Ecto neural progenitor cell (in vitro differentiated cells): Measurements from ENCODE around the gene LTBP4.
"Not testable (repeated sequence)": the region's sequence is repeated elsewhere in the genome, so short reads cannot be mapped to it uniquely, and the experiment has no call there.

Experiments used
- DNase-seq: peaks from one replicate; pipeline ENCODE4 v3.0.0-alpha.2; 2018; ENCODE audit warnings: low spot score

LTBP4 gene

DNA sequence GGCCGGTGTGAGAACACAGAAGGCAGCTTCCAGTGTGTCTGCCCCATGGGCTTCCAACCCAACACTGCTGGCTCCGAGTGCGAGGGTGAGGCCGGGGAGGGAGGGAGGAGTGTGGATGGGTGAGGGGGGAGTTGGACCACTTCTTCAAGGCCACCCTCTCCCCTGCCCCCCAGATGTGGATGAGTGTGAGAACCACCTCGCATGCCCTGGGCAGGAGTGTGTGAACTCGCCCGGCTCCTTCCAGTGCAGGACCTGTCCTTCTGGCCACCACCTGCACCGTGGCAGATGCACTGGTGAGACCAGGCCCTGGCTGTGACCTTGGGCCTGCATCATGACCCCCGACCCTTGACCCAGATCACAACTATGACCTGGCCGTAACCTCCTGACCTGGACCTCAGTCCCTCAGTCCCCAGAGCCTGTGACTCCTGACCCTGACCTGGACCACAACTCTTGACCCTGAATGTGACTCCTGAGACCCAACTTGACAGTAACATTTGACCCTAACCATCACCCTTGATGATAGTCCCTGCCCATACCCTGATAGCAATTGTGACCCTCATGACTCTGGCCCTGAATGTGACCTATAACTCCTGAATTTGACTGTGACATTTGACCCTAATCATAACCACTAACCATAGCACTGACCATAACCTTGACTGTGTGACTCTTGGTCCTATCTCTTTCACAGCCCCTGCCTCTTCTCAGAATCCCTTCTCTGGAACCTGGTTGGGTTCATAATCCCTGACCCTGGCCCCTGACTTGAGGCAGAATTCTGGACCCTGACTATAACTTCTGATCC is 10.9 kb downstream of the LTBP4 start:
- peak; percentile 47 for DNase-seq

DNA sequence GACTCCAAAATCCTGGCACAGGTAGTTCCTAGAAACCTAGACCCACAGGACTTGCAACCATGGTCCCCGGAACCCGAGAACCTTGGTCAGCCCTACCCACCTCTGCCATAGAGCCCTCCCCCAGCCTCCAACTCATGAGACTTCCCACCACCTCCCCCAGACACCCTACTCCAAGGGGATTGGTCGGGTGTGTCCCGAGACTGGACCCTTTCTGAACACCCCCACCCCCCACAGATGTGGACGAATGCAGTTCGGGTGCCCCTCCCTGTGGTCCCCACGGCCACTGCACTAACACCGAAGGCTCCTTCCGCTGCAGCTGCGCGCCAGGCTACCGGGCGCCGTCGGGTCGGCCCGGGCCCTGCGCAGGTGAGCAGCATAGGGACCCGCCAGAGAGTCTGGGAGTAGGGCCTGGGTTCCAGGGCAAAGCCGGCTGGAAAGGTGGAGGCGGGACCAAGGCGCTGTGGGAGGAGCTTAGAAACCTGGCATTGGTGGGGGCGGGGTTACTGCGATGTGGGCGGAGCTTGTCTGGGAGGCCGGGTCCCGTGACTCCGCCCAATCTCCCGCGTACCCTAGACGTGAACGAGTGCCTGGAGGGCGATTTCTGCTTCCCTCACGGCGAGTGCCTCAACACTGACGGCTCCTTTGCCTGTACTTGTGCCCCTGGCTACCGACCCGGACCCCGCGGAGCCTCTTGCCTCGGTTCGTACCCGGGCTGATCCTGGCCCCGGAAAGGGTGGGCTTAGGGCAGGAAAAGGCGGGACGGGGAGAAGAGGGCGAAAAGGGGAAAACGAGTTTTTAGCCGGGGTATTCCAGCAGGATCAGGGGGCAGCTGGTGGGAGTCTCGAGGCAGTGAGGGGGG is 11.9 kb downstream of the LTBP4 start:
- peak; percentile 91 for DNase-seq

DNA sequence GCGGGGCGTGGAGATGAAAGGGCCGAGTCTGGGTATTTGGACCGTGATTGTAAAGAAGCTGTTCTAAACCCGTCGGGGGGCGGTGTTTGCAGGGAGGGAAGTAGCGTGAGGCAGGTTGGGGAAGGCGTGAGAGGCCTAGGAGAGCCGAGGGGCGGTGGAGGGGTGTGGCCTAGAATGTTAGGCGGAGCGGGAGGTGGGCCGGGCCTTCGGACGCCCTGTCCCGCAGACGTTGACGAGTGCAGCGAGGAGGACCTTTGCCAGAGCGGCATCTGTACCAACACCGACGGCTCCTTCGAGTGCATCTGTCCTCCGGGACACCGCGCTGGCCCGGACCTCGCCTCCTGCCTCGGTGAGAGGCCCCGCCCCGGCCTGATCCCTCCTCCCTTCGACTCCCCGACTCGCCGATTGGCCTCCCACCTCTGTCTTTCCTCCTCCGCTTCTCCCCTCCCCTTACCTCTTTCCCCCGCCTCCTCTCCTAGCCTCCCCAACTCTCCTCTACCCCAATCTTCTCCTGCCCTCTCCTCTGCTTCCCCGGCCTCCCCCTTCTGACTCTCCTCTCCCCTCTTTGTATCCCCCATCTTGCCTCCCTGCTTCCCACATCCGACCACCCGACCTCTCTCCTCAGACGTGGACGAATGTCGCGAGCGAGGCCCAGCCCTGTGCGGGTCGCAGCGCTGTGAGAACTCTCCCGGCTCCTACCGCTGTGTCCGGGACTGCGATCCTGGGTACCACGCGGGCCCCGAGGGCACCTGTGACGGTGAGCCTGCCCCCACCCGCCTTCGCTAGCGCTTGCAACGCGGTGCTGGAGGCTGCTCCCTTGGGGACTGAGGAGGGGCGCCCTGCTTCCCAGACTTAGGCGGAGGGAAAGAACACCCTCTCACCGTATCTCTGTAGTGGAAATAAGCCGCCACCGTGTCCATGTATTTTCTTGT is 12.8 kb downstream of the LTBP4 start:
- peak; percentile 87 for DNase-seq

DNA sequence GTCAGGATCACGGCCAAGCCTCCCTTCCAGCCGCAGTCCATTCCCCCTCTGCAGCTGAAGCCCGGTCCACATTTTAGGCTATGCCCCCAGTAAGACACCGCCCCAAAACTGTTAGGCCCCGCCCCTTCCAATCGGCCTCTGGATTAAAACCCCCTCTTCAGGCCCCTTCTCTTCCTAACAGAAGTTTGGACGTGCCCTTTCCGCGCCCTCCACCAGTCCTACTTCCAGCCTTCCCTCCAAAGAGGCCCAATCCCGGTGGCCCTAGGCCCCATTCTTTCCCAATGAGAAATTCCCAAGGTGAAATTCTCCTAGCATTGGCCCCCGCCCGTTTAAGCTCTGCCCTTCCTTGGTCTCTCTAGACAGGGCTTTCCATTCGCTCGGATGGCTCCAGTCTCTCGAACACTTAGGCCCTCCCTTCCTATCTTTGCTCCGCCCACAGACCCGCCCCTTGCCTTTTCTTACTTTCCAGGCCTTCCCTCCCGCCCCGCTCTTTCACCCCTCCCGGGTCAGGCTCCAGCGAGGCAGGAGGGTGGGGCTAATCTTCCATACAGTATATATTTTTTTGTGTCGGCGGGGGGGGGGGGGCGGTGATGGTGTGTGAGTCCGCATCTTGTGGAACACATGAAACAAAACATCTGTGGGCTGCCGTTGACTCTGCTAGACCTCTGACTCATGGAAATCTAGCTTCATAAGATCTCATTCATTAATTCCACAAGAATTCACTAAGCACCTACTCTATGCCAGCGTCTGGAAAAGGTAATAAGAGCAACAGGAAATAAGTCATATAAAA is 13.6 kb downstream of the LTBP4 start:
- DNase-seq: peak; percentile 86

DNA sequence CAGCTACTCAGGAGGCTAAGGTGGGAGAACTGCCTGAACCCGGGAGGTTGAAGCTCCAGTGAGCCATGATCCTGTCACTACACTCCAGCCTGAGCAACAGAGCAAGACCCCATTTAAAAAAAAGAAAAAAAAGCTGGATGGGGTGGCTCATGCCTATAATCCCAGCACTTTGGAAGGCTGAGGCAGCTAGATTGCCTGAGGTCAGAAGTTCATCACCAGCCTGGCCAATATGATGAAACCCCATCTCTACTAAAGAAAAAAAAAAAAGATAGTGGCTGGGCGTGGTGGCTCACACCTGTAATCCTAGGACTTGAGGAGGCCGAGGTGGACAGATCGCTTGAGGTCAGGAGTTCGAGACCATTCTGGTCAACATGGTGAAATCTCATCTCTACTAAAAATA is 15.0 kb downstream of the LTBP4 start:
- DNase-seq: no peak

DNA sequence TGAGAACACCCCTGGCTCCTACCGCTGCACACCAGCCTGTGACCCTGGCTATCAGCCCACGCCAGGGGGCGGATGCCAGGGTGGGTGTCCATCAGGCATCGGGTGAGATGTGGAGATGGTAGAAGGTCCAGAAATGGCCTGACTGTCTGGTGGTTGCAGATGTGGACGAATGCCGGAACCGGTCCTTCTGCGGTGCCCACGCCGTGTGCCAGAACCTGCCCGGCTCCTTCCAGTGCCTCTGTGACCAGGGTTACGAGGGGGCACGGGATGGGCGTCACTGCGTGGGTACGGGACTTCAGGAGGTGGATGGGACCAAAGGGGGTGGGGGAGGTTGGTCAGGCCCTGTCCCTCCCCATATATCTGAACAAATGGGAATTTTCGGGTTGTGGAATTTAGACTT is 15.8 kb downstream of the LTBP4 start:
- no peak for DNase-seq

DNA sequence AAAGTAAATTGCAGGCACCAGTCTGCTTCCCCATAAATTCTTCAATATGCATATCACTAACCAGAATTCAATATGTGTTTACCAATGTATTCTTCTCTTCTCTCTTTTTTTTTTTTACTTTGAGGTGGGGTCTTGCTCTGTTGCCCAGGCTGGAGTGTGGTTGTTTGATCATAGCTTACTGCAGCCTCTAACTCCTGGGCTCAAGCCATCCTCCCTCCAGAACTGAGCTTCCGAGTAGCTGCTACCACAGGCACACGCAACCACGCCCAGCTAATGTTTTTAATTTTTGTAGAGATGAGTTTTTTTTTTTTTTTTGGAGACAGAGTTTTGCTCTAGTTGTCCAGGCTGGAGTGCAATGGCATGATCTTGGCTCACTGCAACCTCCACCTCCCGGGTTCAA is 16.8 kb downstream of the LTBP4 start:
- no peak for DNase-seq

DNA sequence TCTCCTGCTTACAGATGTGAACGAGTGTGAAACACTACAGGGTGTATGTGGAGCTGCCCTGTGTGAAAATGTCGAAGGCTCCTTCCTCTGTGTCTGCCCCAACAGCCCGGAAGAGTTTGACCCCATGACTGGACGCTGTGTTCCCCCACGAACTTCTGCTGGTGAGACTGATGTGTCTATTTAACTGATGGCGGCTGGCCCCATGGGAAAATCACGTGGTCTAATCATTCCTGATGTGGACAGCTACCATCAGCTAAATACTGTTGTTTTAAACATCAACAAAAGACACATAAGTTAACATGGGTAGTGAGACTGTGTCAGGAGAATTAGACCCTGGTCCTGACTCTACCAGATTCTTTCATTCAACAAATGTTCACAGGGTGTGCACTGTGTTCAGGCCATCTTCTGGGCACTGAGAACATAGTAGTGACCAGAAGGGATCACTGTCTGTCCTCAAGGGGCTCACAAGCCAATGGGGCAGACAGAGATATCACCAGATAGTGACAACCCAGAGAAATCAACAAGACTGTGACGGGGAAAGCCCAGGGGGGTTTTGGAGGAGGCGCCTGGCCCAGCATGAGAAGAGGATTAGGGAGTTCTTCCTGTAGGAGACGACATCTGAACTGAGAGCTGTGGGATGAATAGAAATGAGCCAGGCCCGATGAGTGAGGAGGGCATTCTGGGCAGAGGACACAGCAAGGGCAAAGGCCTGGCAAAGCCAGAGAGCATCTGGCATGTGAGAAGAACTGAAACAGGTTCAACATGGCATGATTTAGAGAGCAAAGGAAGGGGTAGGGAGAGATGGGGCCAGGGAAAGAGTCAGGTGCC is 18.4 kb downstream of the LTBP4 start:
- DNase-seq: no peak

DNA sequence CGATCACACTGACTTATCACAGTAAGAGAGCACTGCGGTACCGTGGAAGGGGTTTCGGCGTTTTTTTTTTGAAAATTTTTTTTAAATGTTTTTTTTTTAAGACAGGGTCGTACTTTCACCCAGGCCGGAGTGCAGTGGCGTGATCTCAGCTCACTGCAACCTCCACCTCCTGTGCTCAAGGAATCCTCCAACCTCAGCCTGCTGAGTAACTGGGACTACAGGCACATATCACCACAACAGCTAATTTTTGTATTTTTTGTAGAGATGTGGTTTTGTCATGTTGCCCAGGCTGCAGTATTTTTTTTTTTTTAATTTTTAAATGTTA is 19.0 kb downstream of the LTBP4 start:
- DNase-seq: no peak

DNA sequence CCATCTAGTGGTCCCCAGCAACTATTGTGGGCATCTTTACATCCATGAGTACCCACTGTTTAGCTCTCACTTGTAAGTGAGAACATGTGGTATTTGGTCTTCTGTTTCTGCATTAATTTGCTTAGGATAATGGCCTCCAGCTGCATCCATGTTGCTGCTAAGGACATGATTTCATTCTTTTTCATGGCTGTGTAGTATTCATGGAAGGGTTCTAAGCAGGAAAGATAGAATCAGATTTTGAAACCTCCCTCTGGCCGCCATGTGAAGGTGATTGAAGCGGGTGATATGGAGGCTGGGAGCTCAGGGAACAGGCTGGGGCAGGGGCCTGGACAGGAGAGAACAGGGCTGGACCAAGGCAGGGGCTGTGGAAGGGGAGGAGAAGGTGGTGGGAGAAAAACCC is 20.1 kb downstream of the LTBP4 start:
- no peak for DNase-seq

DNA sequence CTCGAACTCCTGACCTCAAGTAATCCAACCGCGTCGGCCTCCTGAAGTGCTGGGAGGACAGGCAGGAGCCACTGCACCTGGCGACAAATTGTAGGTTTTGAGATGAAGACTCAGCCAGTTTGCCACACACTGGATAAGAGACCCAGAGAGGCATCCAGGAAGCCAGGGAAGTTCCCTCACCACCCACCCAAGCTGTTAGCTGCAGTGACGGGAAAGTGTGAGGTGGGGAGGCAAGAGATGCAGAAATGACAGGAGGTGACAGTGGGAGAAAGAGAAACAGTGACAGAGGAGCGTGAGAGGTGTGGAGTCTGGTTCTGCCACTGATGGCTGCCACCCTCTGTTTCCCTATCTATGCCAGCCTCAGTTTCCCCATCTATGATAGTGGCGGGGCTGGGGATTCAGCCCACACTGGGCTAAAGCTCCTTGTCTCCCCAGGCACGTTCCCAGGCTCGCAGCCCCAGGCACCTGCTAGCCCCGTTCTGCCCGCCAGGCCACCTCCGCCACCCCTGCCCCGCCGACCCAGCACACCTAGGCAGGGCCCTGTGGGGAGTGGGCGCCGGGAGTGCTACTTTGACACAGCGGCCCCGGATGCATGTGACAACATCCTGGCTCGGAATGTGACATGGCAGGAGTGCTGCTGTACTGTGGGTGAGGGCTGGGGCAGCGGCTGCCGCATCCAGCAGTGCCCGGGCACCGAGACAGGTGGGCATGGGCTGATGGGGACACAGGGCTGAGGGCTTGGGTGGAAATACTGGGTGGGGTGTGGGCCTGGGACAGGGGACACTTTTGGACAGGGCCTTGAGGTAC is 21.0 kb downstream of the LTBP4 start:
- DNase-seq: no peak

DNA sequence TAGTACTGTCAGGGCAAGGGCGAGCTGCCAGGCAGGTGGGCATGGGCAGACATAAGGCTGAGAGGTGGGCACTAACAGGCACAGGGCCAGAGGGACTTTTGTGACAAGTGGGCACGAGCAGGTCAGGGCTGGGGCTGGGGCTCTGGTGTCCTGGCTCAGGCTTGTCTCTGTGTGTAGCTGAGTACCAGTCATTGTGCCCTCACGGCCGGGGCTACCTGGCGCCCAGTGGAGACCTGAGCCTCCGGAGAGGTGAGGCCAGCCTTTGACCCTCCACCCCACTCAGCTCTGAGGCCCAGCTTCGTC is 21.6 kb downstream of the LTBP4 start:
- no peak for DNase-seq

DNA sequence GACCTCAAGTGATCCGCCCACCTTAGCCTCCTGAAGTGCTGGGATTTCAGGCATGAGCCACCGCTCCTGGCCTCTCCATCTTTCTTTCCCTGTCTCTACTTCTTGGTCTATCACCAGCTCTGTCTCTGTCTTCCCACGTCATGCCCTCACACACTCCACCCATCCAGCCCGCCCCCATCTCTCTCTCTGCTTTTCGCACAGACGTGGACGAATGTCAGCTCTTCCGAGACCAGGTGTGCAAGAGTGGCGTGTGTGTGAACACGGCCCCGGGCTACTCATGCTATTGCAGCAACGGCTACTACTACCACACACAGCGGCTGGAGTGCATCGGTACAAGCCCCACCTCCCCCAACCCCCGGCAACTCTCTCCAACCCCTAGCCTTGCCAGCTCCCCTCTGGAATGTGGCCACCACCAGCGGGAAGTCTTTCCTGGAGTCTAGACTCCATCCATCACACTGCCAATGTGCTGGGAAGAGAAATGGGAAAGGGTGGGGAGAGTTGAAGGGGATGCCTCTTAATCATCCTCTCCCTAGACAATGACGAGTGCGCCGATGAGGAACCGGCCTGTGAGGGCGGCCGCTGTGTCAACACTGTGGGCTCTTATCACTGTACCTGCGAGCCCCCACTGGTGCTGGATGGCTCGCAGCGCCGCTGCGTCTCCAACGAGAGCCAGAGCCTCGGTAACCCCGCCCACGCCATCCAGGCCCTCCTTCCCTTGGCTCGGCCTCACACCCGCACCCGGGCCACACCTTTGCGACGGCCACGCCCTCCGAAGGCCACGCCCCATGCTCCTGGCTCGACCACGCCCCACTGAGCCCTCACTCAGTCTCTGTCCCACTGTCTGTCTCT is 22.5 kb downstream of the LTBP4 start:
- DNase-seq: peak; percentile 90

DNA sequence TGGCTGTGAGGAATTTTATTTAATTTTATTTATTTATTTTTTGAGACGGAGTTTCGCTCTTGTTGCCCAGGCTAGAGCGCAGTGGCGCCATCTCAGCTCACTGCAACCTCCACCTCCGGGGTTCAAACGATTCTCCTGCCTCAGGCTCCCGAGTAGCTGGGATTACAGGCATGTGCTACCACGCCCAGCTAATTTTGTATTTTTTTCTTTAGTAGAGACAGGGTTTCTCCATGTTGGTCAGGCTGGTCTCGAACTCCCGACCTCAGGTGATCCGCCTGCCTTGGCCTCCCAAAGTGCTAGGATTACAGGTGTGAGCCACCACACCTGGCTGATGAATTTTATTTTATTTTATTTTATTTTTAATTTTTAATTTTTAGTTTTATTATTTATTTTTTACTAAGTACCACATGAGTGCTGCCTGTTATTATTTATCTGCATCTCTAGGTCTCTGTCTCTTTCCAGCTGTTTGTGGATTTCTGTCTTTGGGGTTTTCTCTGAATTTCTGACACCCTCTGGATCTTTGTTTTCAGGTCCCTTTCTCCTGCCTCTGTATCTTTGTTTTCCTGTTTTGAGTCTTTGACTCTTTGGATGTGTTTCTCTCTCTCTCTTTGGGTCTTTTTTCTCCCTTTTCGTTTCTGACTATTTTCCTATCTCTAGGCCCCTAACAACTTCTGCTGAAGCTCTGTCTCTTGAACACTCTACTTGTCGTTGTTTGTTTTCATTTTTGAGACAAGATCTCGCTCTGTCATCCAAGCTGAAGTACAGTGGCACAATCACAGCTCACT is 23.4 kb downstream of the LTBP4 start:
- DNase-seq: not testable (repeated sequence)

DNA sequence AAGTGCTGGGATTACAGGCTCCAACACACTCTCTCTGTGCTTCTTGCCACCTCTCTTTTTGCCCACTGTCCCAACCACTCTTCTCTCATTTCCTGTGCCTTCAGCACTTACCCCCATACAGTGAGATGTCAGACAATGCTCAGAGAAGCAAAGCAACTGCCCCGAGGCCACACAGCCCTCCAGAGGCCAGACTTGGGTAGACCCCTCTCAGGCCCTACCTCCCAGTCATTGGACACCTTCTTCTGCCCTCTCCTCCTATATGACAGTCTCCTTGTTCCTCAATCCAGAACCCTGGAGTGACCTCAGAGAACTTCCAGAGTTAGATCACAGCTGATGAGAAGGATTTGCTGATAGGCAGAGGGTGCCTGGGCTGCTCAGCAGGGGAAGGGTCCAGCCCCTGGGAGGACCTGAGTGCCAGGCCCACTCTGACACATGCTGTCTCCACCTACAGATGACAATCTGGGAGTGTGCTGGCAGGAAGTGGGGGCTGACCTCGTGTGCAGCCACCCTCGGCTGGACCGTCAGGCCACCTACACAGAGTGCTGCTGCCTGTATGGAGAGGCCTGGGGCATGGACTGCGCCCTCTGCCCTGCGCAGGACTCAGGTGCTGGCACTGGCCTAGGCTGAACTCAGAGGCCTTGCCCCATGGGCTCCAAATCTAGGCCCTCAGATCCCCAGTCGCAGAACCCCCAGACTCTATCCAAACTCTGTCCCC is 24.4 kb downstream of the LTBP4 start:
- no peak for DNase-seq

DNA sequence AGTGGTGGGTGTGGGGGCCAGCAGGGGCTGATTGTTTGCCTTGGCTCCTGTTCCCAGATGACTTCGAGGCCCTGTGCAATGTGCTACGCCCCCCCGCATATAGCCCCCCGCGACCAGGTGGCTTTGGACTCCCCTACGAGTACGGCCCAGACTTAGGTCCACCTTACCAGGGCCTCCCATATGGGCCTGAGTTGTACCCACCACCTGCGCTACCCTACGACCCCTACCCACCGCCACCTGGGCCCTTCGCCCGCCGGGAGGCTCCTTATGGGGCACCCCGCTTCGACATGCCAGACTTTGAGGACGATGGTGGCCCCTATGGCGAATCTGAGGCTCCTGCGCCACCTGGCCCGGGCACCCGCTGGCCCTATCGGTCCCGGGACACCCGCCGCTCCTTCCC is 25.7 kb downstream of the LTBP4 start:
- no peak for DNase-seq

DNA sequence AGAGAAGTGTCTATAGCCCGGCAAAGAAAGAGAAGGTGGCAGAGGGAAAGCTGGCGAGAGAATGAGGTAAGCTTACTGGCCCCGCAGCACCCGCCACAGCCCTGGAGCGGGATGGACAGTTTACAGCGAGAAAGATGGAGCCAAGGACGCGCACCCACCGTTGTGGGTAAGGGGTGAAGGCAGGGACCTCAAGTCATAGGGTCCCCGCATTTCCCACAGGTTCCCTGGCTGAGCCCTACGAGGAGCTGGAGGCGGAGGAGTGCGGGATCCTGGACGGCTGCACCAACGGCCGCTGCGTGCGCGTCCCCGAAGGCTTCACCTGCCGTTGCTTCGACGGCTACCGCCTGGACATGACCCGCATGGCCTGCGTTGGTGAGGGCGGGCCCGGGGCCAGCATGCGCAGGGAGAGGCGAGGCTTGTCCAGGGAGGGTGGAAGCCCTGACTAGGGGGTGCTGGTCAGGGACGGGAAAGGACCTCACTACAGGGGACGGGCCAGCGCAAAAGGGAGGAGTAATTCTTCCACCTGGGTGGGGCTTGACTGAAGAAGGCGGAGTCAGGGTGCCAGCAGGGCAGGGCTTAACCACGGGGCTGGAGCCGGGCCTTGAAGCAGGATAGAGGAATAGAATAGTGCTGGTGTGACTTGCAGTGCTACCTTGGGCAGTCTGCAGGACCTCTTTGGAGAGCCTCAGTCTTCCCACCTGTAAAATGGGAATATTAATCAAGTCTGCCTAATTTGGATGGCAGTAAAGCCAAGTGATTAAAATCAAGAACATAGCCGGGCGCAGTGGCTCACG is 26.5 kb downstream of the LTBP4 start:
- no peak for DNase-seq
